CD4-positive, alpha-beta T cell treated with Interleukin-17A for 4 hours (primary cell): ENCODE data around the gene MAN1B1.

Experiments used
- DNase-seq: peaks from one replicate; pipeline ENCODE4 v3.0.0-alpha.2; 2020; ENCODE audit warnings: mixed read lengths

MAN1B1 gene

DNA sequence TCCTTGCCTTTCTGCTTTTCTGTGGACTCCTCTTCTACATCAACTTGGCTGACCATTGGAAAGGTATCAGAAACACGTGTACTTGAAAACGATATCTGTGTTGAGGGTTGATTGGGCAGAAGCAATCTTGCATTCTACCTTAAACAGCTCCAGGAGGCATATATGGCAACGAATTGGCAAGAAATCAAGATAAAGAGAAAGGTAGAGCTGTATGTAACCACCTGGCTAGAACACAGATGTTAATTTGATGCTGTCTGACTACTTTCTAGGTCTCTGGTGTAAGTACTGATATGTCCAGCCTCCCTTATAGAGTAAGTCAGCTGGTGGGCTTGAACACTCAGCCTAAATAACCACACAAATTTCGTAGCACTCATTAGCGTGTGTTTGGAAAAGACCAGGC, 1.3 kb downstream of the MAN1B1 start:
- no peak for DNase-seq

GRCh38 chr9:137089232-137089947, 2.6 kb downstream of the MAN1B1 start:
- DNase-seq = no peak

DNA sequence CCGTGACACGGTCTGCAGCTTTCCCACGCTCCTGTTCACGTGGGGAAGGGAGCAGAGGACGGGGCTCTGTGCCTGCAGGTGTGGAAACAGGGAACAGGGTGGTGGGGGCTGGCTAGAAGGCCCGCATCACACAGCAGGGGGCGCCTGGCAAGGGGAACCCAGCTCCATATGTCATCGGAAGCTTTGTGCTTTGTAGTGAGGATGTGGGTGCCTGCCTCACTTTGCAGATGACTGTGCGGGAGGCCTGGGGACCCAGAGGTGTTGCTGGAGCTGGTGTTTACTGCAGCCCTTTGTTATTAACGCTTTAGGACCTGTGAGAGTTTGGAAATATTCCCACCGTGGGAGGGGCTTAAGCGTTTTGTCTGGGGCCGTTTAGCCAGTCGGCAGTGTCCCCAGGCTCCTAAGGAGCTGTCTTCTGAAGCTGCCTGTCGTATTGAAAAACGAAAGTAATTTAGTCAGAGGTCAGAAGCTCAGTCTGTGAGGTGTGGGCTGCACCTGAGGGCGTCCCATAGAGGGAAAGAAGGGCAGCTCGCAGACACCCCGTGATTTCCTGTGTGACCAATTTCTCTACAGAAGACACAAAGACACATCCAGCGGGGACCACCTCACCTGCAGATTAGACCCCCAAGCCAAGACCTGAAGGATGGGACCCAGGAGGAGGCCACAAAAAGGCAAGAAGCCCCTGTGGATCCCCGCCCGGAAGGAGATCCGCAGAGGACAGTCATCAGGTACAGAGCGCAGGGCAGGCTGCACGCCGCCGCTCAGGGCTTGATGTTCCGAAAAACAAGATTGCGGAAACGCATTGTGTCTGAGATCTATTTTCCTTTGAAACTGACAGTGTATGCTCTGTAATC, 9.1 kb downstream of the MAN1B1 start:
- DNase-seq = peak; percentile 90

DNA sequence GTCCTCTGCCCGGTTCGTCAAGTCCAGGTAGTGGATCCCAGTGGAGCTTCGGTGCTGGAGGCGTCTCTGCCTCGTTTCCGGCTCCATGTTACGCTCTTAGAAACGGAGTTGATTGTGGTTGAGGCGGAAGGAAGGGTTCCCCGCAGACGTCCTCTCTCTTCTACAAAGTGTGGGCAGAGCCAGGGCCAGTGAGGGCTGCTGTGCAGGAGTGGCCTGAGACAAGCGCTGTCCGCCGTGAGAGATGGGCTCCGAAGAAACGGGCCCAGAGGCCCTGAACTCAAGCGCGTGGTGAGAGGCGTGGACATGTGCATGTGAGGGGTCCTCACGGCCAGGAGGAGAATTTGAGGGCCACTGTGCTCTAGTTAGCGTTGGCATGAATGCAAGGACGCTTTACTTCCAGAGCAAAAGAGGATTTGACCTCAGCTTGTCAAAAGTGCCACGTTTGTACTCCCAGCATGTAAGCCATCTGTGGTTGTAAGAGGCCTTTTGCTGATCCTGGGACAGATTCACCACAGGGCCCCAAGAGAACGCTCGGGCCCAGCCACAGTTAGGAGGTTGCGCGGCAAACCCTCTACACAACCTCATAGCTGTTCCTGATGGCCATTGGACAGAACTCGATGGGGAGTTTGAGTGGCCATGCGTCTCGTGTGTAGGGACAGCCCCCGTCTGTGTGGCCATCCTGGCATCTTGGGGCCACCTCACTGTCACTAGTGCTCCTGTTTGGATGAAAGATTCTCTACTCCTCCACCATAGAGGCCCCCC, 10.2 kb downstream of the MAN1B1 start:
- DNase-seq = no peak

DNA sequence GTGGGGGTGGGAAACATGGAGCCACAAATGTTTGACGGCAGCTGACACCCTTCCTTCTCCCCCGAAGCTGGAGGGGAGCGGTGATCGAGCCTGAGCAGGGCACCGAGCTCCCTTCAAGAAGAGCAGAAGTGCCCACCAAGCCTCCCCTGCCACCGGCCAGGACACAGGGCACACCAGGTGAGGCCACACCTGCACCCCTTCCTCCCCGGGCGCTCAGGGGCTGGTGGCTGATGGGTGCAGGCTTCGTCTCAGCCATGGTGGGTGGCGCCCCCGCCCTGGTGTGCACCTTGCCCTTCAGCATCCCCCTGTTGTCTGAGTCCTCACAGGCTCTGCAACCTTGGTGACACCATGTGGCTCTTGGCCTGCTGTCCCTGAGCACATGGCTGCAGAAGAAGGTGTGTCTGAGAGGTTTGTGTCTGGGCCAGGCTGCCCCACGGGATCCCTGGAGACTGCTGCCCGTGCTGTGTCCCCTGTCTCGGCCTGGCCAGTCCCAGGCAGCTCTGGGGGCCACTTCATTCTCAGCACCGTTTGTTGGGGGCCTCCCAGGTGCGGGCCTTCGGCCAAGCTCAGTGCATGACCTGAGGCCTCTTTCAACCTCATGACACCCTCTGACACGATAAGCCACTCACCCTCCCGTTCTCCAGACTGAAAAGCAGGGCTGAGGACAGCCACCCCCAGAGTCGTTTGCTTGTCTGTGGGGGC, 11.1 kb downstream of the MAN1B1 start:
- no peak for DNase-seq

GRCh38 chr9:137099231-137099630, 12.4 kb downstream of the MAN1B1 start:
- no peak for DNase-seq

GRCh38 chr9:137103206-137103999, 16.6 kb downstream of the MAN1B1 start:
- no peak for DNase-seq

DNA sequence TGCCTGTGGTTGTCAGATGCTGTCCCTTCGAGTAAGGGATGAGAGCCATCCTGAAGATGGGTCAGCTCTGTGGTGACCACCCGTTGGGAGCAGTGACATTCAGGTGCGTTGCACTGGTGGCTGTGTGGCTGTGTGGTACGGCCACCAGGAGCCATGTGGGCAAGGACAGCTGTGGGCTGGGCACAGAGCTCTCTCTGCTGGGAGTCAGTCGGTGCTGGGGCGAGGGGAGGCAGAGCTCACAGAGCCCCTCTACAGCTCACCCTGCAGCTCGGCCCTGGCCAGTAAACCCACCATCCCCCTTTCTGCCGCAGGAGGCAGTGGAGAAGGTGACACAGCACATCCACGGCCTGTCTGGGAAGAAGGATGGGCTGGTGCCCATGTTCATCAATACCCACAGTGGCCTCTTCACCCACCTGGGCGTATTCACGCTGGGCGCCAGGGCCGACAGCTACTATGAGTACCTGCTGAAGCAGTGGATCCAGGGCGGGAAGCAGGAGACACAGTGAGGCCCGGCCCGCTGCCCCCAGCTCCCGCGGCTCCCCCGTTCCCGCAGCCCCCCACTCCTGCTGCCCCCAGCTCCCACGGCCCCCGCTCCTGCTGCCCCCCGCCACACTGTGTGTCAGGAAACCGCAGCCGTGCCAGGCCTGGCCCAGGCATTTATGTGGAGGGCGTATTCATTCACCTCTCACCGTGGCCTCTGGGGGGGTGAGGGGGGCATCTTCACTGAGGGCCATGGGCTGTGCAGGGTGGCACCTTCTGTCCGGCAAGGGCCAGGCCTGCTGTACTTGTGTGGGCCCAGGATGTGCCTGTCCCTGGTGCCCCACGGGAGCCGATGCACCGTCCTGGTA, 19.3 kb downstream of the MAN1B1 start:
- no peak for DNase-seq

- DNase-seq = no peak
Observed at GRCh38 chr9:137106662-137107250, 20.0 kb downstream of the MAN1B1 start.

DNA sequence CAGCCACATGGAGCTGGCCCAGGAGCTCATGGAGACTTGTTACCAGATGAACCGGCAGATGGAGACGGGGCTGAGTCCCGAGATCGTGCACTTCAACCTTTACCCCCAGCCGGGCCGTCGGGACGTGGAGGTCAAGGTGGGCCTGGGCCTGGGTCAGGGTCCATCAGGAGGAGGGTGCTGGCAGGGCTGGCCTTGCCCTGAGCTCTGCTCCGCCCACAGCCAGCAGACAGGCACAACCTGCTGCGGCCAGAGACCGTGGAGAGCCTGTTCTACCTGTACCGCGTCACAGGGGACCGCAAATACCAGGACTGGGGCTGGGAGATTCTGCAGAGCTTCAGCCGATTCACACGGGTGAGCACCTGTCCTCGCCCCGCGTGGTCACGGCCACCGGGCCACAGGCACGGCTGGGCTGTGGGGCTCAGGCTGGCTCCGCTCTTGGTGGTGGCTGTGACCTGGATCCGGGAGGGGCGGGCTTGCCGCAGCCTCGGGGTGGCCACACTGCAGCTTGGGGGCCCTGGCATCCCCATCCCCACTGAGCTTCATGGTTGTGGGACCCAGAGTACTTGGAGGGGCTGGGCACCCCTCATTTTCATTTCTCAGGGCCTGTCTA, 20.6 kb downstream of the MAN1B1 start:
- DNase-seq = no peak

DNA sequence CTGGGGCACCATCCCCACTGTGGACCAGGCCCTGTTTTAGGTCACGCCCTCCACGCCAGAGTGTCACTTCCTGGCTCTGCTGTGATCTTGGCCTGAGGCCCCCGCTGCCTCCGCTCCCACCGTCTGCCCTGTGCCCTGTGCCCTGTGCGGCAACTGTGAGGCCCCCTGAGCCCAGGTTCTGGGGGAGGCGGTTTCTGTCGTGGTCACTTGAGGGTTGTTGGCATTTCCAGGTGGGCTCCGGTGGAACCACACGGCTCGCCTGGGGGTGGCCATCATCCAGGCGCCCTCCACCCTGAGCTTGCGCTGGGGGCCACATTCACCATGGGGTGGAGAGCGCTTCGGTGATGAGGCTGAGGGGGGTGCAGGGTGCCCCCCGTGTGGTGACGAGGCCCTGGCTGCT, 21.2 kb downstream of the MAN1B1 start:
- no peak for DNase-seq

GRCh38 chr9:137108608-137109249, 21.9 kb downstream of the MAN1B1 start:
- no peak for DNase-seq

- no peak for DNase-seq
Observed at GRCh38 chr9:137109250-137110146, 22.7 kb downstream of the MAN1B1 start.

GRCh38 chr9:137110147-137110910, 23.5 kb downstream of the MAN1B1 start:
- DNase-seq = no peak

DNA sequence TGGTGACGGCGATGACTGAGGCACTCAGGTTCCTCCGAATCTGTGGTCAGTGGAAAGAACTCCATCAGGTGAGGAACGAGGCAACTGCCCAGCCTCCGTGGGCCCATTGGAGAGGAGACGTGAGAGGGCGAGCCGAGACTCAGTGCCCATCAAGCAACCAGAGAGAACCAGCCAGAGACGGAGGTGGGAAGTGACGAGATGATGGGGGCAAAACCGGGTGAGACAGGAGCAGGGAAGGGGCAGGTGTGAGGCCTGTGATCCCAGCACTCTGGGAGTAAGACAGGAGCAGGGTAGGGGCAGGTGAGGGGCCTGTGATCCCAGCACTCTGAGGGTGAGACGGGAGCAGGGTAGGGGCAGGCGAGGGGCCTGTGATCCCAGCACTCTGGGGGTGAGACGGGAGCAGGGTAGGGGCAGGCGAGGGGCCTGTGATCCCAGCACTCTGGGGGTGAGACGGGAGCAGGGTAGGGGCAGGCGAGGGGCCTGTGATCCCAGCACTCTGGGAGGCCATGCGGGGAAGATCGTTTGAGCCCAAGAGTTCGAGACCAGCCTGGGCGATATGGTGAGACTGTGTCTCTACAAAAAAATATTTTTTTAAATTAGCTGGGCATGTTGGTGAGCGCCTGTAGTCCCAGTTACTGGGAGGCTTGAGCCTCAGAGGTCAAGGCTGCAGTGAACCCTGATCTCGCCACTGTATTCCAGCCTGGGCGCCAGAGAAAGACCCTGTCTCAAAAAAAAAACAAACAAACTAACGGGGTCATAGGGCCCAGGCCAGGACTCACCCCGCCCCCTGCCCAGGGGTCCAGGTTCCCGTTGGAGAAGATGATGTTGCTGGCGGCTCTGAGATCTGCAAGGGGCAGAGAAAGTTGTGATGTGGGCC, 24.4 kb downstream of the MAN1B1 start:
- no peak for DNase-seq

- DNase-seq = no peak
Observed at GRCh38 chr9:137111788-137112563, 25.2 kb downstream of the MAN1B1 start.
